Hippocampal formation (tissue), 2 donors: Measurements from ENCODE around the gene ZNF554.
"Not testable (repeated sequence)": the region's sequence is repeated elsewhere in the genome, so short reads cannot be mapped to it uniquely, and the experiment has no call there.

Experiments
- DNase-seq, 2 donors: peaks; one replicate each; lab custom pipeline; 2025; lab: John Stamatoyannopoulos, UW

Gene ZNF554

GRCh38 chr19:2867025-2867991 is 47.6 kb downstream of the ZNF554 start, which contains the start of gene ZNF556:
Gene ZNF556 (plus strand): TSS chr19:2867335. CDS start chr19:2867422, 87 bp downstream.
- DNase-seq = no peak

GRCh38 chr19:2869618-2870017 is 50.0 kb downstream of the ZNF554 start:
- no peak for DNase-seq

- not testable (repeated sequence) for DNase-seq
Observed at GRCh38 chr19:2872175-2872574, 52.5 kb downstream of the ZNF554 start.

GRCh38 chr19:2877398-2878331 is 58.0 kb downstream of the ZNF554 start:
- no peak for DNase-seq

- DNase-seq = no peak
Observed at GRCh38 chr19:2883686-2884439, 64.2 kb downstream of the ZNF554 start.

GRCh38 chr19:2885736-2886135 is 66.1 kb downstream of the ZNF554 start:
- DNase-seq = no peak
